HepG2 (cell line): ENCODE results near the gene SH2D3A. TPM values are rescaled to one million over a fixed set of nuclear protein-coding genes. Genes with fewer than 3 reads are reported as not detected.
A peak's percentile ranks its signal among the peaks of the same experiment; 100 is the strongest.

ENCODE experiments used
- ADNP ChIP-seq: sonication (generic); formaldehyde crosslinking; IDR thresholded peaks from 2 replicates; pipeline ENCODE4 v1.4.0; 2020; ENCODE audit warnings: missing genetic modification reagents
- BRD4 ChIP-seq: sonication (generic); formaldehyde crosslinking; IDR thresholded peaks from 2 replicates; pipeline ENCODE4 v1.4.0; 2020; ENCODE audit warnings: missing genetic modification reagents
- CBX2 ChIP-seq, 2 experiments: fragments of 200-600 bp in 1 of 2; sonication (generic); formaldehyde crosslinking in 1 of 2; IDR thresholded peaks; 2 replicates each; pipeline versions ENCODE4 v1.7.0 to v1.8.1; 2018 to 2022; ENCODE audit warnings: low read depth in 2 of 2, low read length in 1 of 2, mild to moderate bottlenecking in 1 of 2, missing genetic modification reagents in 1 of 2
- EZH2 ChIP-seq: conservative IDR thresholded peaks from 2 replicates; pipeline ENCODE4 v1.6.1; 2012; ENCODE audit warnings: mild to moderate bottlenecking, low read depth, low read length, moderate library complexity
- FOXA1 ChIP-seq, 2 experiments: fragments of 450-650 bp in 1 of 2; sonication (generic) in 1 of 2; formaldehyde crosslinking in 1 of 2; IDR thresholded peaks; 2 replicates each; pipeline versions ENCODE4 v1.4.0 to v1.6.1; 2016 to 2020; ENCODE audit warnings: missing genetic modification reagents in 1 of 2
- GATAD1 ChIP-seq: IDR thresholded peaks from 2 replicates; pipeline ENCODE4 v1.6.1; 2016; ENCODE audit warnings: missing genetic modification reagents, missing compliant biosample characterization
- MYNN ChIP-seq: sonication (generic); formaldehyde crosslinking; IDR thresholded peaks from 2 replicates; pipeline ENCODE4 v1.4.0; 2020; ENCODE audit warnings: mild to moderate bottlenecking, low read depth, missing genetic modification reagents
- NFIC ChIP-seq: IDR thresholded peaks from 2 replicates; pipeline ENCODE4 v1.6.1; 2012; ENCODE audit warnings: mild to moderate bottlenecking, low read length, inconsistent platforms
- POLR2G ChIP-seq: fragments of 200-400 bp; formaldehyde crosslinking; IDR thresholded peaks from 2 replicates; pipeline ENCODE4 v1.6.1; 2018; ENCODE audit warnings: mild to moderate bottlenecking, low read depth, low read length, moderate library complexity
- RAD21 ChIP-seq: fragments of 450-650 bp; formaldehyde crosslinking; IDR thresholded peaks from 2 replicates; pipeline ENCODE4 v1.5.0; 2020; ENCODE audit warnings: mild to moderate bottlenecking
- SP1 ChIP-seq, 2 experiments: fragments of 450-650 bp in 1 of 2; sonication (generic) in 1 of 2; formaldehyde crosslinking in 1 of 2; IDR thresholded peaks; 2 replicates each; pipeline versions ENCODE4 v1.4.0 to v1.6.1; 2016 to 2020; ENCODE audit warnings: missing genetic modification reagents in 1 of 2
- TBP ChIP-seq: sonication (generic); formaldehyde crosslinking; IDR thresholded peaks from 2 replicates; pipeline ENCODE4 v1.5.0; 2020; ENCODE audit warnings: missing genetic modification reagents
- ZFP62 ChIP-seq: sonication (generic); formaldehyde crosslinking; IDR thresholded peaks from 2 replicates; pipeline ENCODE4 v1.4.0; 2020; ENCODE audit warnings: missing genetic modification reagents
- ZNF33B ChIP-seq: sonication (generic); formaldehyde crosslinking; IDR thresholded peaks from 2 replicates; pipeline ENCODE4 v1.5.1; 2020; ENCODE audit warnings: mild to moderate bottlenecking, missing genetic modification reagents
- ZNF678 ChIP-seq: sonication (generic); formaldehyde crosslinking; IDR thresholded peaks from 2 replicates; pipeline ENCODE4 v1.4.0; 2020; ENCODE audit warnings: mild to moderate bottlenecking, missing genetic modification reagents
- ZNF749 ChIP-seq: sonication (generic); formaldehyde crosslinking; IDR thresholded peaks from 2 replicates; pipeline ENCODE4 v1.8.0; 2022; ENCODE audit warnings: mild to moderate bottlenecking, missing genetic modification reagents, moderate library complexity, borderline replicate concordance
- ZNF839 ChIP-seq: sonication (generic); formaldehyde crosslinking; IDR thresholded peaks from 2 replicates; pipeline ENCODE4 v1.4.0; 2020; ENCODE audit warnings: missing genetic modification reagents, mild to moderate bottlenecking, borderline replicate concordance
- ZZZ3 ChIP-seq: sonication (generic); formaldehyde crosslinking; IDR thresholded peaks from 2 replicates; pipeline ENCODE4 v1.4.0; 2020; ENCODE audit warnings: missing genetic modification reagents, mild to moderate bottlenecking, borderline replicate concordance
- polyA plus RNA-seq, 8 experiments: library from polyadenylated mRNA; depleted of rRNA in 3 of 8; stranded (reverse) in 7 of 8; unstranded in 1 of 8; fragments of >200 nt; fragmentation: Illumina TruSeq in 4 of 8; extraction: Trizol in 4 of 8; gene quantifications; 2 replicates each; pipeline versions ENCODE4 v1.2.1 to v1.2.3, GENCODE V29; 2011 to 2016; ENCODE audit warnings: low read depth in 4 of 8, missing spikeins in 1 of 8, mixed read lengths in 1 of 8; ENCODE audit not compliant: insufficient read depth in 1 of 8
- total RNA-seq, 5 experiments: library from RNA; depleted of rRNA; stranded (reverse); fragments of >200 nt; fragmentation: Illumina TruSeq; extraction: Trizol; gene quantifications; 2 replicates each; pipeline ENCODE4 v1.2.3, GENCODE V29; 2016; ENCODE audit warnings: low read depth in 1 of 5
- TF ChIP-seq, protein P1 (sequence below): sonication (generic); formaldehyde crosslinking; IDR thresholded peaks from 2 replicates; pipeline ENCODE4 v1.4.0; 2020; ENCODE audit warnings: missing genetic modification reagents
- TF ChIP-seq, protein P2 (sequence below): IDR thresholded peaks from 2 replicates; pipeline ENCODE4 v1.6.1; 2018; ENCODE audit warnings: missing genetic modification reagents, mild to moderate bottlenecking, missing compliant biosample characterization
- TF ChIP-seq, protein P3 (sequence below): sonication (generic); formaldehyde crosslinking; IDR thresholded peaks from 2 replicates; pipeline ENCODE4 v1.4.0; 2020; ENCODE audit warnings: missing genetic modification reagents, low read depth, mild to moderate bottlenecking, borderline replicate concordance
- TF ChIP-seq, protein P4 (sequence below): sonication (generic); formaldehyde crosslinking; IDR thresholded peaks from 2 replicates; pipeline ENCODE4 v1.5.0; 2020; ENCODE audit warnings: mild to moderate bottlenecking, missing genetic modification reagents

Gene SH2D3A
- total and polyA plus RNA-seq, 2 of the 13 experiments (the other 11 are each of a cell fraction or from before 2014, with no cell fraction given): 1.0 to 2.2 TPM

DNA sequence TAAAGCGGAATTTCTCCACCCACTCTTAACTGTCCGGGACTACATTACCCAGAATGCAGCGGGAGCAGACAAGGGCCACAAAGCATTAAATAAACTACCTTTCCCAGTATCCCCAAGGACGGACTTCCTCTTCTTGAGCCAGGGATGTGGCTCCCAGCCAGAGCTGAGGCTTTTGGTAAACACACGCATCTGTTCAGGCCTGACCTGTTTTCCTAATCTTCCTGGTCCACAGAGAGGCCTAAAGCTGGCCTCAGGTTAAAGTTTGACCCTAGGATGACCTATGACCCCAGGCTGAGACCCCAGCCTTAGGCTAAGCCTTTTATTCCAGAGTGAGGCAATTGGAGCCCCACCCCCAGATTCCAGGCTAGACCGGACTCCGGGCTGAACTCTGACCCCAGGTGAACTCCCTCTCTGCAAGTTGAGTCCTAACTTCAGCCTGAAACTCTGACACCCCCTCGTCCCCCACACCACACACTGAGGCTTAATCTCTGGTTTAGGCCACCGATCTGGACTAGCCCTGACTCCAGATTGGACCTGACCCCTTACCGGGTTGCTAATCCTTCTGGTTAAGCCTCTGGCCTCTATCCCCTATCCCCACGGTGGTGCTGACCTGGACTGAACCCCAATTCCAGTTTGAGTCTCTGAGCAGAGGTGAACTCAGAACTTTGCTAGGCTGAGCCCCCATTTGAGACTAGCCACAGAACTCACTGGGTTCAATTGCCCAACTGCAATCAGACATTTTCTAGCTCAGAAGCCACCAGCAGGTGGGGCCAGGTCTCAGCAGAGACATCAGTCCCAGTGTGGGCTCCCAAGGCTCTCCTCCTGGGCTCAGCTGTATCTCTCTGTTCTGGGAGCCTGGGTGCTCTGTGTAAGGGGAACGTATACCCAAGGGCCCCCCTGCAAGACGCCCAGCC, 29.1 kb downstream of the SH2D3A start (continued):
- TF ChIP-seq, protein P1, sequence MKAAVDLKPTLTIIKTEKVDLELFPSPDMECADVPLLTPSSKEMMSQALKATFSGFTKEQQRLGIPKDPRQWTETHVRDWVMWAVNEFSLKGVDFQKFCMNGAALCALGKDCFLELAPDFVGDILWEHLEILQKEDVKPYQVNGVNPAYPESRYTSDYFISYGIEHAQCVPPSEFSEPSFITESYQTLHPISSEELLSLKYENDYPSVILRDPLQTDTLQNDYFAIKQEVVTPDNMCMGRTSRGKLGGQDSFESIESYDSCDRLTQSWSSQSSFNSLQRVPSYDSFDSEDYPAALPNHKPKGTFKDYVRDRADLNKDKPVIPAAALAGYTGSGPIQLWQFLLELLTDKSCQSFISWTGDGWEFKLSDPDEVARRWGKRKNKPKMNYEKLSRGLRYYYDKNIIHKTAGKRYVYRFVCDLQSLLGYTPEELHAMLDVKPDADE (CRISPR knock-in tag): no peak
- TF ChIP-seq NFIC: peak; percentile 84; the same call in 1 of the 2 replicates
- TF ChIP-seq, protein P2, sequence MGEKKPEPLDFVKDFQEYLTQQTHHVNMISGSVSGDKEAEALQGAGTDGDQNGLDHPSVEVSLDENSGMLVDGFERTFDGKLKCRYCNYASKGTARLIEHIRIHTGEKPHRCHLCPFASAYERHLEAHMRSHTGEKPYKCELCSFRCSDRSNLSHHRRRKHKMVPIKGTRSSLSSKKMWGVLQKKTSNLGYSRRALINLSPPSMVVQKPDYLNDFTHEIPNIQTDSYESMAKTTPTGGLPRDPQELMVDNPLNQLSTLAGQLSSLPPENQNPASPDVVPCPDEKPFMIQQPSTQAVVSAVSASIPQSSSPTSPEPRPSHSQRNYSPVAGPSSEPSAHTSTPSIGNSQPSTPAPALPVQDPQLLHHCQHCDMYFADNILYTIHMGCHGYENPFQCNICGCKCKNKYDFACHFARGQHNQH (CRISPR knock-in tag): no peak; the same call in 1 of the 2 replicates
- no peak for TF ChIP-seq SP1 (IDR thresholded peaks at IDR 0.05)
- TF ChIP-seq SP1 (CRISPR knock-in tag; IDR thresholded peaks at IDR 0.05): no peak
- 0 out of 2 replicates have a peak, but pooled peaks have one; percentile 41 for TF ChIP-seq MYNN (CRISPR knock-in tag)
- TF ChIP-seq ADNP (CRISPR knock-in tag): no peak
- no peak for TF ChIP-seq ZZZ3 (CRISPR knock-in tag)
- TF ChIP-seq ZNF749 (CRISPR knock-in tag): peak; percentile 45; the same call in 1 of the 2 replicates
- TF ChIP-seq TBP (CRISPR knock-in tag): 0 out of 2 replicates have a peak, but pooled peaks have one; percentile 53
- 0 out of 2 replicates have a peak, but pooled peaks have one; percentile 3 for TF ChIP-seq POLR2G
- TF ChIP-seq, protein P3, sequence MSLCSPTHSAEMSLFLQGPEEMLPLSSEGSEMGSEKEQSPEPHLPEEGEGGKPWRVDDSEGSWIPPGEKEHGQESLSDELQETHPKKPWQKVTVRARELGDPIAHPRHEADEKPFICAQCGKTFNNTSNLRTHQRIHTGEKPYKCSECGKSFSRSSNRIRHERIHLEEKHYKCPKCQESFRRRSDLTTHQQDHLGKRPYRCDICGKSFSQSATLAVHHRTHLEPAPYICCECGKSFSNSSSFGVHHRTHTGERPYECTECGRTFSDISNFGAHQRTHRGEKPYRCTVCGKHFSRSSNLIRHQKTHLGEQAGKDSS (CRISPR knock-in tag): no peak
- TF ChIP-seq, protein P4, sequence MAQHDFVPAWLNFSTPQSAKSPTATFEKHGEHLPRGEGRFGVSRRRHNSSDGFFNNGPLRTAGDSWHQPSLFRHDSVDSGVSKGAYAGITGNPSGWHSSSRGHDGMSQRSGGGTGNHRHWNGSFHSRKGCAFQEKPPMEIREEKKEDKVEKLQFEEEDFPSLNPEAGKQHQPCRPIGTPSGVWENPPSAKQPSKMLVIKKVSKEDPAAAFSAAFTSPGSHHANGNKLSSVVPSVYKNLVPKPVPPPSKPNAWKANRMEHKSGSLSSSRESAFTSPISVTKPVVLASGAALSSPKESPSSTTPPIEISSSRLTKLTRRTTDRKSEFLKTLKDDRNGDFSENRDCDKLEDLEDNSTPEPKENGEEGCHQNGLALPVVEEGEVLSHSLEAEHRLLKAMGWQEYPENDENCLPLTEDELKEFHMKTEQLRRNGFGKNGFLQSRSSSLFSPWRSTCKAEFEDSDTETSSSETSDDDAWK (CRISPR knock-in tag): no peak
- TF ChIP-seq ZFP62 (CRISPR knock-in tag): no peak
- TF ChIP-seq ZNF839 (CRISPR knock-in tag): no peak
- TF ChIP-seq GATAD1 (CRISPR knock-in tag): peak; percentile 52
- no peak for TF ChIP-seq EZH2
- TF ChIP-seq ZNF33B (CRISPR knock-in tag): peak; percentile 40; the same call in 1 of the 2 replicates
- TF ChIP-seq RAD21: peak; percentile 88
- TF ChIP-seq BRD4 (CRISPR knock-in tag): peak; percentile 37; the same call in 1 of the 2 replicates
- TF ChIP-seq FOXA1 (IDR thresholded peaks at IDR 0.05): no peak
- peak; percentile 68 for TF ChIP-seq FOXA1 (CRISPR knock-in tag; IDR thresholded peaks at IDR 0.05)
- TF ChIP-seq CBX2 (IDR thresholded peaks at IDR 0.05; ENCODE audit: low read depth, low read length): no peak
- no peak for TF ChIP-seq CBX2 (CRISPR knock-in tag; IDR thresholded peaks at IDR 0.05; ENCODE audit: low read depth)
- no peak for TF ChIP-seq ZNF678
